ENCODE results near the gene ST3GAL3. TPM values are rescaled to one million over a fixed set of nuclear protein-coding genes. Genes with fewer than 3 reads are reported as not detected.
A peak's percentile ranks its signal among the peaks of the same experiment; 100 is the strongest.

The ST3GAL3 gene
- total RNA-seq, 3 donors from 2014 or later = 14.0 to 23.0 (median 19.7) TPM

DNA sequence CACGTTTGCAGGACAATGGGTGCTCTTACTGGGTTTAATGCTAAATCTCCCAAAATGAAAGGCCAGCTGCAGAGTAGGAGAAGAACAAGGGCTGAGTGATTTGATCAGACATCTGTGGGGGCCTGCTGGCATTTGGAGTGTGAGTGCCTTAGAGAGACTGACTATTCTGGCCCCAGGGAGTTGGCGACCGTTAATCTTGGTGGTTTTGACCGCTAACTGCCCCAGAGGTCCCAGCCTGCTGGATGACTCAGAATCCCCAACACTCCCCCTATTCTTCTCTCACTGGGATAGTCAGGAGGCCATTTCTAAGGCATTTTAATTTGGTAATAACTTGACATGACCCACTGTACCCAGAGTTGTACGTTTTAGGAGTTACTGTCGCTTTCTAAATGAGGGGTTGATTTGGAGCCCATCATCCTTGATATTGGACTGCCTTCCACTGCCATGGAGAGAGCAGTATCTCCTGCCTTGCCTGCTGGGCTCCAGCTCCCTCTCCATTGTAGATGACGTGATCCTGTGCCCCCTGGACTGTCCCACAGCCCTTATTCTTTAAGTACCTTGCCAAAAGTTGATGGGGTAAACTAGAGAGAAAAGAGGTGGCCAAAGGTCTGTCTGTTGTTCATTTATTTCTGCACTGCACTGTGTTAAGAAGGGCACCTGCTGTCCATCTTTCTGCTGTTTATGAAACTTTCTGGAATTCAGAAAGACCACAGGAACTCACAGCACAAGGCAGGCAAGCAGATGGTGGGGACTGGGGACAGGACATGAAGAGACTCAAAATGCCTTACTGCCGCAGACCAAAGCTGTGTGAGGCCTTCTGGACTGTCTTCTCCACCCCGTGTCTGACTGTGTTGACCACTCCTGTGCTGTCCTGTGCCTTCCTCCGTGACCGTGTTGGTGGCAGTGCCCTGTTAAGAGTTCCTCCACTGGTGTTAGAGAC, 128.0 kb downstream of the ST3GAL3 start:
- H3K36me3 ChIP-seq = no peaks in the 10 kb centered on the region
- DNase-seq (ENCODE audit: low spot score in 2 of 2) = no peak
- intact Hi-C loops (cut with DNase I; ENCODE audit: low total_unique reads) = no loop called here
- no peak overlapping the region for H3K4me3 ChIP-seq
- H3K4me1 ChIP-seq = peaks cover 0 to 9% of the 10 kb centered on the region in 2 donors
- no peaks in the 10 kb centered on the region for H3K9me3 ChIP-seq
- H3K27ac ChIP-seq = peak overlapping the region; percentile 27 to 68
- H3K27me3 ChIP-seq = no peaks in the 10 kb centered on the region
- TF ChIP-seq POLR2A (IDR thresholded peaks at IDR 0.05) (no peak), POLR2AphosphoS5 (IDR thresholded peaks at IDR 0.05) (no peak)
- TF ChIP-seq, protein P1, sequence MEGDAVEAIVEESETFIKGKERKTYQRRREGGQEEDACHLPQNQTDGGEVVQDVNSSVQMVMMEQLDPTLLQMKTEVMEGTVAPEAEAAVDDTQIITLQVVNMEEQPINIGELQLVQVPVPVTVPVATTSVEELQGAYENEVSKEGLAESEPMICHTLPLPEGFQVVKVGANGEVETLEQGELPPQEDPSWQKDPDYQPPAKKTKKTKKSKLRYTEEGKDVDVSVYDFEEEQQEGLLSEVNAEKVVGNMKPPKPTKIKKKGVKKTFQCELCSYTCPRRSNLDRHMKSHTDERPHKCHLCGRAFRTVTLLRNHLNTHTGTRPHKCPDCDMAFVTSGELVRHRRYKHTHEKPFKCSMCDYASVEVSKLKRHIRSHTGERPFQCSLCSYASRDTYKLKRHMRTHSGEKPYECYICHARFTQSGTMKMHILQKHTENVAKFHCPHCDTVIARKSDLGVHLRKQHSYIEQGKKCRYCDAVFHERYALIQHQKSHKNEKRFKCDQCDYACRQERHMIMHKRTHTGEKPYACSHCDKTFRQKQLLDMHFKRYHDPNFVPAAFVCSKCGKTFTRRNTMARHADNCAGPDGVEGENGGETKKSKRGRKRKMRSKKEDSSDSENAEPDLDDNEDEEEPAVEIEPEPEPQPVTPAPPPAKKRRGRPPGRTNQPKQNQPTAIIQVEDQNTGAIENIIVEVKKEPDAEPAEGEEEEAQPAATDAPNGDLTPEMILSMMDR (IDR thresholded peaks at IDR 0.05) = no peak

DNA sequence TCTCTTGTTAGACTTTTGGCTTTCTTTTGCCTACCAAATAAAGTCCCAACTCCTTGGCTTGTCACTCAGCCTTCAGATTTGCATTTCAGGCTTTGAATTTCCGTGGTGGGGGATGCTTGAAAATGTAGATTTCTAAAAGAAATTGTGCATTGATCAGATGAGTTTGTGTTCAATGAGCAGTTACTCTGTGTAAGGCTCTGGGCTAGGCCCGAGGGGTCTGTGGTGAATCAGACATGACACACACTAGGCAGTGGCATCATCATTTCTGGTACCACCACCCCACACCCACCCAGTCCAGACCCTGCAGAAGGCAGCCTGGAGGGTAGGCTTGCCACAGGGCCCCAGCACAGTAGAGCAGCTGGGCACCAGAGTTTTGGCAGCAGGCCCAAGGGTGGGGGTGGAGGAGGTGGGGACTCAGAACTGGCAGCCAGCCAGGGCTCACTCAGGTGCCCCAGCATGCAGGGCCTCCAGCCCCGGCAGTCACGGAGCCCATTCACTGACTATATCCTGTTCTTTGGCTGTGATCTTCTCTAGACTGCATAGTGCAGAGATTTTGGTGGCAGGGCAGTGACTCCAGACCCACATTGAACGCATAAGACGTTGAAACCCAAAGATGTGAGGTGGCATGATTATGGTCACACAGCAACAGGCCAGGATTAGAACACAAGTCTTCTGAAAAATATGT, 129.1 kb downstream of the ST3GAL3 start:
- peaks cover 0 to 9% of the 10 kb centered on the region in 2 donors for H3K4me1 ChIP-seq
- H3K9me3 ChIP-seq = no peaks in the 10 kb centered on the region
- TF ChIP-seq POLR2AphosphoS5 (IDR thresholded peaks at IDR 0.05) = no peak
- TF ChIP-seq, protein P1 (IDR thresholded peaks at IDR 0.05) = no peak
- TF ChIP-seq POLR2A (IDR thresholded peaks at IDR 0.05) = no peak
- DNase-seq (ENCODE audit: low spot score in 2 of 2) = peak in 1 of 2 donors; percentile 30
- no peaks in the 10 kb centered on the region for H3K36me3 ChIP-seq
- H3K4me3 ChIP-seq = no peak overlapping the region
- peak overlapping the region in 1 of 2 donors; percentile 43 for H3K27ac ChIP-seq
- no peaks in the 10 kb centered on the region for H3K27me3 ChIP-seq
- intact Hi-C loops (cut with DNase I; ENCODE audit: low total_unique reads) = no loop called here

DNA sequence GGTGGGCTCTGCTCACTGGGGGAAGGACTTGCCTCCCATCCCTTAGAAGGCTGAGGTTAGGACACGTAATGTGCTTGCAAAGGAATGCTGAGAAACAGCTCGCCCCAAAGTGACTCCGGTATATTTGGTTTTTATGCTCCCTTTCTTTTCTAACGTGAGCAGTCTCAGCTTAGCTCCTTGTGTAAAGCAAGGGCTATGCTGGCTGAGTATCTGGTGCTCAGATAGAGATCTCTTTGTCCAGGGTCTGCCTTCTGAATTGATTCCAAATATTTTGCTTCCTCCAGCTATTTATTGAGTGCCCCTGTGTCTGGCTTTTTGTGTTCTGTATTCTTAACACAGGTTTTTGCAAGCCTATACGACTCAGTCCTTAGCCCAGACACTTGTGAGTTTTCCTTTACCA, 131.7 kb downstream of the ST3GAL3 start:
- Histone ChIP-seq H3K9me3 (peaks cover 0 to 6% of the 10 kb centered on the region in 2 donors), H3K4me3 (no peak overlapping the region), H3K27me3 (no peaks in the 10 kb centered on the region), H3K36me3 (no peaks in the 10 kb centered on the region), H3K4me1 (peaks cover 0 to 9% of the 10 kb centered on the region in 2 donors), H3K27ac (peak overlapping the region; percentile 4 to 21)
- TF ChIP-seq, protein P1 (IDR thresholded peaks at IDR 0.05) = no peak
- TF ChIP-seq POLR2AphosphoS5 (IDR thresholded peaks at IDR 0.05) = no peak
- TF ChIP-seq POLR2A (IDR thresholded peaks at IDR 0.05) = no peak
- intact Hi-C loops (cut with DNase I; ENCODE audit: low total_unique reads) = no loop called here
- DNase-seq (ENCODE audit: low spot score in 2 of 2) = no peak

DNA sequence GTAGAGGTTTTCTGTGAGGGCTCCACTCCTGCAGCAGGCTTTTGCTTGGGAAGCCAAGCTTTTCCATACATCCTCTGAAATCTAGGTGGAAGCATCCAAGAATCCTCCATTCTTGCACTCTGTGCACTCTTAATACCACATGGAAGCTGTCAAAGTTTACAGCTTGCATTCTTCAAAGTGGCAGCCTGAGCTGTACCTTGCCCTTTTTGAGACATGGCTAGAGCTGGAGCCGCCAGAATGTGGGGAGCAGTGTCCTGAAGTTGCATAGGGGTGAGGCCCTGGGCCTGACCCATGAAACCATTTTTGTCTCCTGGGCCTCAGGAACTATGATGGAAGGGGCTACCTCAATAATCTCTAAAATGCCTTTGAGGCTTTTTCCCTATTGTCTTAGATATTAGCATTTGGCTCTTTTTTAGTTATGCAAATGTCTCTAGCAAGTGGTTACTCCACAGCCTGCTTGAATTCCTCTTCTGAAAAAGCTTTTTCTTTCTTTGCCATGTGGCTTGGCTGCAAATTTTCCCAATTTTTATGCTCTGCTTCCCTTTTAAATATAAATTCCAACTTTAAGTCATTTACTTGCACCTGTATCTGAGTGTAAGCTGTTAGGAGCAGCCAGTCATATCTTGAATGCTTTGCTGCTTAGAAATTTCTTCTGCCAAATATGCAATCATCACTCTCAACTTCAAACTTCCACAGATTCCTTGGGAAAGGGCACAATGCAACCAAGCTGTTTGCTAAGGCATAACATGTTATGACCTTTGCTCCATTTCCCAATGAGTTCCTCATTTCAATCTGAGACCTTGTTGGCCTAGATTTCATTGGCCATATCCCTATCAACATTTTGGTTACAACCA, 134.2 kb downstream of the ST3GAL3 start:
- DNase-seq (ENCODE audit: low spot score in 2 of 2) = no peak
- TF ChIP-seq POLR2AphosphoS5 (IDR thresholded peaks at IDR 0.05) (no peak), POLR2A (IDR thresholded peaks at IDR 0.05) (no peak)
- TF ChIP-seq, protein P1 (IDR thresholded peaks at IDR 0.05) = no peak
- Histone ChIP-seq H3K4me1 (peaks cover 0 to 2% of the 10 kb centered on the region in 2 donors), H3K9me3 (peaks cover 0 to 6% of the 10 kb centered on the region in 2 donors), H3K27ac (no peak overlapping the region), H3K36me3 (no peaks in the 10 kb centered on the region), H3K27me3 (no peaks in the 10 kb centered on the region), H3K4me3 (no peak overlapping the region)
- intact Hi-C loops (cut with DNase I; ENCODE audit: low total_unique reads) = no loop called here

All from breast epithelium (tissue), 4 donors.